Measurements from ENCODE around the gene HPD. TPM values are rescaled to one million over a fixed set of nuclear protein-coding genes. Genes with fewer than 3 reads are reported as not detected.

HPD gene
- total and polyA plus RNA-seq, 2 donors (not counting 3 experiments of a cell fraction or from before 2014, with no cell fraction given) = not detected

DNA sequence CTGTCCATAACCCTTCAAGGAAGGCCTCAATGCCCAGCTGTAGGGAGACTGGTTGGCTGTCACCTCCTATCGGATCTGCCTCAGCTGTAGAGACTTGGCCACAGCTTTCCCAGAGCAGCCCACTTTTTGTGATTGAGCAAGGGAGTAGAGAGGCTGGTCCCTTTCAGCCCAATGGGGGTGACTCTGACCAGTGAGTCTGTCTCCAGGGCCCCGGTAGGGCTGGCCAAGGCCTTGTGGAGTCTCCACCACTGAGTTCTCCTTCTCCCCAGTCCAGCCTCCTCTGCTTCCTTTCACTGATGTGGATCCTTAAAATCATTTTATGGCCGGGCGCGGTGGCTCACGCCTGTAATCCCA is 14.5 kb upstream of the HPD start:
- DNase-seq (ENCODE audit: low read depth, low spot score) = no peak
- dilution Hi-C loops (cut with MboI; ENCODE audit: extremely low pct_ligation_motif_present, low sequenced_read_pairs) = no loop called here
- Histone ChIP-seq H3K36me3 (ENCODE audit: control insufficient read depth in 2 of 2, extremely low read depth in 1 of 2, insufficient read depth in 2 of 2, low read length in 2 of 2) (no peaks in the 10 kb centered on the region), H3K9me1 (replicated peaks; ENCODE audit: control insufficient read depth, extremely low read depth, insufficient read depth, low read length) (no peaks in the 10 kb centered on the region), H3K27me3 (ENCODE audit: control insufficient read depth in 2 of 2, insufficient read depth in 2 of 2, low read length in 2 of 2) (no peaks in the 10 kb centered on the region), H3K27ac (ENCODE audit: insufficient read depth, low read depth, low read length) (no peak overlapping the region), H3K4me3 (replicated peaks in 1 of 3; ENCODE audit: insufficient read depth in 1 of 3, low read depth in 1 of 3, low read length in 3 of 3) (no peak overlapping the region), H3K9ac (replicated peaks; ENCODE audit: extremely low read depth, insufficient read depth, low read length) (no peak overlapping the region), H3K4me1 (ENCODE audit: control insufficient read depth, extremely low read depth, insufficient read depth, low read length) (no peaks in the 10 kb centered on the region), H2AFZ (ENCODE audit: low read depth, low read length) (no peak overlapping the region), H3K4me2 (ENCODE audit: insufficient read depth, low read length) (no peak overlapping the region), H3K9me3 (replicated peaks; ENCODE audit: control insufficient read depth, insufficient read depth, low read length) (no peaks in the 10 kb centered on the region), H4K20me1 (replicated peaks; ENCODE audit: control insufficient read depth, extremely low read depth, insufficient read depth, low read length) (no peaks in the 10 kb centered on the region), H3K79me2 (ENCODE audit: control insufficient read depth, insufficient read depth, low read length) (no peaks in the 10 kb centered on the region)
- intact Hi-C loops (cut with micrococcal nuclease) = no loop called here
- TF ChIP-seq POLR2AphosphoS5 (IDR thresholded peaks at IDR 0.05; ENCODE audit: insufficient read depth, low read depth, low read length) (no peak), JUN (IDR thresholded peaks at IDR 0.05; ENCODE audit: borderline replicate concordance, insufficient read depth, insufficient read length, low read depth) (no peak), MYC (IDR thresholded peaks at IDR 0.05; ENCODE audit: low read depth, low read length) (no peak), EZH2 (IDR thresholded peaks at IDR 0.05; ENCODE audit: borderline replicate concordance, low read depth, low read length, severe bottlenecking) (no peak), POLR2A (IDR thresholded peaks at IDR 0.05; ENCODE audit: low read depth, low read length) (no peak), GATA2 (IDR thresholded peaks at IDR 0.05; ENCODE audit: insufficient read depth, insufficient read length, low read depth, low read length) (no peak), MAX (IDR thresholded peaks at IDR 0.05; ENCODE audit: insufficient read depth, insufficient read length) (no peak), FOS (IDR thresholded peaks at IDR 0.05; ENCODE audit: borderline replicate concordance, insufficient read depth, low read length) (no peak)
- TF ChIP-seq, protein P1, sequence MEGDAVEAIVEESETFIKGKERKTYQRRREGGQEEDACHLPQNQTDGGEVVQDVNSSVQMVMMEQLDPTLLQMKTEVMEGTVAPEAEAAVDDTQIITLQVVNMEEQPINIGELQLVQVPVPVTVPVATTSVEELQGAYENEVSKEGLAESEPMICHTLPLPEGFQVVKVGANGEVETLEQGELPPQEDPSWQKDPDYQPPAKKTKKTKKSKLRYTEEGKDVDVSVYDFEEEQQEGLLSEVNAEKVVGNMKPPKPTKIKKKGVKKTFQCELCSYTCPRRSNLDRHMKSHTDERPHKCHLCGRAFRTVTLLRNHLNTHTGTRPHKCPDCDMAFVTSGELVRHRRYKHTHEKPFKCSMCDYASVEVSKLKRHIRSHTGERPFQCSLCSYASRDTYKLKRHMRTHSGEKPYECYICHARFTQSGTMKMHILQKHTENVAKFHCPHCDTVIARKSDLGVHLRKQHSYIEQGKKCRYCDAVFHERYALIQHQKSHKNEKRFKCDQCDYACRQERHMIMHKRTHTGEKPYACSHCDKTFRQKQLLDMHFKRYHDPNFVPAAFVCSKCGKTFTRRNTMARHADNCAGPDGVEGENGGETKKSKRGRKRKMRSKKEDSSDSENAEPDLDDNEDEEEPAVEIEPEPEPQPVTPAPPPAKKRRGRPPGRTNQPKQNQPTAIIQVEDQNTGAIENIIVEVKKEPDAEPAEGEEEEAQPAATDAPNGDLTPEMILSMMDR (IDR thresholded peaks at IDR 0.05; ENCODE audit: extremely low read depth in 1 of 2, insufficient read depth in 1 of 2, low read depth in 1 of 2, low read length in 2 of 2) = no peak
- no TSS peak for BruUV-seq (replicated peaks)
- ChIA-PET POLR2A (no interaction called here), CTCF (interaction anchor here (0.7 to 1.3 kb wide), 2 partner anchors 9 to 79 kb away, joined by 3 to 4 read pairs; no protein-coding TSS in a partner anchor)
- no peak for FAIRE-seq
